K562 (cell line): ENCODE results near the gene SPAM1. TPM values are rescaled to one million over a fixed set of nuclear protein-coding genes. Genes with fewer than 3 reads are reported as not detected.

Source experiments
- BCL6 ChIP-seq: fragments of 250-450 bp; sonication (Bioruptor Pico); IDR thresholded peaks from 2 replicates; pipeline ENCODE4 v1.4.0; 2020
- EP400 ChIP-seq: fragments of 450-650 bp; IDR thresholded peaks from 2 replicates; pipeline ENCODE4 v1.6.1; 2017; ENCODE audit warnings: antibody characterized with exemption, mild to moderate bottlenecking, moderate library complexity
- IRF2 ChIP-seq: sonication (generic); formaldehyde crosslinking; IDR thresholded peaks from 2 replicates; pipeline ENCODE4 v1.8.1; 2022; ENCODE audit warnings: mild to moderate bottlenecking, missing genetic modification reagents
- KAT7 ChIP-seq: sonication (generic); formaldehyde crosslinking; IDR thresholded peaks from 2 replicates; pipeline ENCODE4 v1.8.0; 2022; ENCODE audit warnings: missing genetic modification reagents, mild to moderate bottlenecking, borderline replicate concordance
- MBD2 ChIP-seq: sonication (generic); IDR thresholded peaks from 2 replicates; pipeline ENCODE4 v1.6.1; 2016; ENCODE audit warnings: low read depth, borderline replicate concordance
- MYBL2 ChIP-seq, 2 experiments: fragments of 450-650 bp in 1 of 2; sonication (generic) in 1 of 2; formaldehyde crosslinking in 1 of 2; IDR thresholded peaks; 2 replicates each; pipeline versions ENCODE4 v1.6.1 to v1.8.1; 2017 to 2022; ENCODE audit warnings: borderline replicate concordance in 1 of 2, inconsistent platforms in 1 of 2, low read depth in 1 of 2, mild to moderate bottlenecking in 1 of 2, missing genetic modification reagents in 1 of 2, moderate library complexity in 1 of 2
- NR3C1 ChIP-seq: sonication (generic); formaldehyde crosslinking; IDR thresholded peaks from 2 replicates; pipeline ENCODE4 v1.8.1; 2022; ENCODE audit warnings: missing genetic modification reagents
- NUFIP1 ChIP-seq: fragments of 450-650 bp; IDR thresholded peaks from 2 replicates; pipeline ENCODE4 v1.6.1; 2018; ENCODE audit not compliant: partially characterized antibody
- POLR3A ChIP-seq: IDR thresholded peaks from 2 replicates; pipeline ENCODE4 v1.6.1; 2011; ENCODE audit warnings: borderline replicate concordance, mild to moderate bottlenecking, moderate library complexity; ENCODE audit not compliant: insufficient read length, insufficient read depth; ENCODE audit errors: extremely low read depth
- PYGO2 ChIP-seq: fragments of 450-650 bp; IDR thresholded peaks from 2 replicates; pipeline ENCODE4 v1.6.1; 2016; ENCODE audit warnings: mild to moderate bottlenecking, missing genetic modification characterization, moderate library complexity, missing compliant biosample characterization
- RBM22 ChIP-seq: fragments of 200-400 bp; formaldehyde crosslinking; IDR thresholded peaks from 2 replicates; pipeline ENCODE4 v1.6.1; 2018; ENCODE audit warnings: low read length, low read depth; ENCODE audit not compliant: poor library complexity, severe bottlenecking
- SAFB ChIP-seq: fragments of 200-400 bp; formaldehyde crosslinking; IDR thresholded peaks from 2 replicates; pipeline ENCODE4 v1.6.1; 2017; ENCODE audit warnings: low read depth, low read length, borderline replicate concordance
- SMAD1 ChIP-seq: fragments of 150-350 bp; IDR thresholded peaks from 2 replicates; pipeline ENCODE4 v1.6.1; 2014; ENCODE audit warnings: low read length, low read depth; ENCODE audit not compliant: partially characterized antibody
- SMARCA4 ChIP-seq: fragments of 450-650 bp; IDR thresholded peaks from 2 replicates; pipeline ENCODE4 v1.6.1; 2016
- SMARCC2 ChIP-seq: fragments of 450-650 bp; IDR thresholded peaks from 2 replicates; pipeline ENCODE4 v1.6.1; 2017; ENCODE audit warnings: antibody characterized with exemption, moderate library complexity, mild to moderate bottlenecking, low read depth
- TCF7 ChIP-seq: sonication (generic); IDR thresholded peaks from 2 replicates; pipeline ENCODE4 v1.6.1; 2016; ENCODE audit warnings: antibody characterized with exemption, borderline replicate concordance
- ZBED1 ChIP-seq: IDR thresholded peaks from 2 replicates; pipeline ENCODE4 v1.6.1; 2014
- ZKSCAN1 ChIP-seq: fragments of 150-350 bp; IDR thresholded peaks from 2 replicates; pipeline ENCODE4 v1.6.1; 2016; ENCODE audit warnings: low read depth, low read length
- ZNF146 ChIP-seq: IDR thresholded peaks from one replicate; pipeline ENCODE4 v1.6.1; 2018; ENCODE audit warnings: missing compliant biosample characterization; ENCODE audit not compliant: unreplicated experiment
- ZNF347 ChIP-seq: fragments of 450-650 bp; formaldehyde crosslinking; IDR thresholded peaks from 2 replicates; pipeline ENCODE4 v1.4.0; 2020; ENCODE audit warnings: low read depth, mild to moderate bottlenecking, moderate library complexity
- ZNF436 ChIP-seq: fragments of 250-450, 450-650 bp; sonication (Bioruptor Pico); formaldehyde crosslinking; IDR thresholded peaks from 2 replicates; pipeline ENCODE4 v1.7.0; 2020; ENCODE audit warnings: mild to moderate bottlenecking
- ZNF785 ChIP-seq: fragments of 250-450 bp; sonication (Bioruptor Pico); IDR thresholded peaks from 2 replicates; pipeline ENCODE4 v1.4.0; 2020; ENCODE audit warnings: mild to moderate bottlenecking
- polyA plus RNA-seq, 8 experiments: library from polyadenylated mRNA; depleted of rRNA in 4 of 8; stranded (reverse) in 5 of 8; unstranded in 3 of 8; fragments of >200 nt; fragmentation: Nextera tagmentation in 2 of 8; fragmentation: Illumina TruSeq in 1 of 8; extraction: Ambion mirVana in 2 of 8; extraction: Trizol in 1 of 8; gene quantifications; 2 replicates each; pipeline versions ENCODE4 v1.2.1 to v1.2.3, GENCODE V29; 2011 to 2014; ENCODE audit warnings: inconsistent platforms in 1 of 8, missing spikeins in 1 of 8
- total RNA-seq, 7 experiments: library from RNA; depleted of rRNA in 6 of 7; stranded (reverse); fragments of >200 nt in 6 of 7; fragmentation: Illumina TruSeq in 2 of 7; extraction: Trizol in 2 of 7; gene quantifications; 2 replicates each; pipeline versions ENCODE4 v1.2.1 to v1.2.3, GENCODE V29; 2011 to 2021; ENCODE audit warnings: low replicate concordance in 1 of 7
- TF ChIP-seq, protein P1 (sequence below): fragments of 150-350 bp; conservative IDR thresholded peaks from 2 replicates; pipeline ENCODE4 v1.6.1; 2014; ENCODE audit warnings: low read length
- TF ChIP-seq, protein P2 (sequence below): fragments of 200-800 bp; sonication (Bioruptor generic); IDR thresholded peaks from 2 replicates; pipeline ENCODE4 v1.6.1; 2017; ENCODE audit warnings: missing genetic modification characterization, missing compliant biosample characterization
- TF ChIP-seq, protein P3 (sequence below): fragments of 450-650 bp; IDR thresholded peaks from 2 replicates; pipeline ENCODE4 v1.6.1; 2016; ENCODE audit warnings: missing biosample characterization, missing genetic modification characterization

Gene SPAM1
- total and polyA plus RNA-seq, 9 of the 15 experiments (the other 6 are each of a cell fraction or from before 2014, with no cell fraction given): not detected

DNA sequence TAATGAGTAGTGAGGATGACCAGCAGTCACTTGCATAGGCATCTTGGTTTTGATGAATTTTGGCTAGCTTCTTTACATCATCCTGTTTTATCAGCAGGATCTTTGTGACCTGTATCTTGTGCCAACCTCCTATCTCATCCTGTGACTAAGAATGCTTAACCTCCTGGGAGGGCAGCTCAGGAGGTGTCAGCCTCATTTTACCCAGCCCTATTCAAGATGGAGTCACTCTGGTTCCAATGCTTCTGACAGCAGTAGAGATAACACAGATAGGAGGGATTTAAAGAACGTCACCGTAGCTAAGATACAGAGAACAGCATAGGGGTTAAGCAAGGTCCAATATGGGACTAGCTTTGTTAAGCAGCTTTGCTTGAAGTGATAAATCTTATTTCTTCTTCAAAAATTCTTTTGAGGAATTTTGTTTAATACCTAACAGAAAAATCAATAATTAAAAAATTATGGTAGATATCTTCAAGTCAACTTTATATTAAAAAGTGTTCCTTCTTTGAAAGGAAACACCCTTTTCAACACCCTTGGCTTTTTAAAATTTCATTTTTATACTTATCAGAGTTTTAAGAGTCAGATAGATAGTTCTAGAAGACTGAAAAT lies 68.0 kb downstream of the SPAM1 start (continued):
- TF ChIP-seq POLR3A (no peak), SMAD1 (no peak), SMARCC2 (no peak), TCF7 (no peak), ZNF785 (CRISPR knock-in tag) (0 out of 2 replicates have a peak, but pooled peaks have one; percentile 45), EP400 (no peak), PYGO2 (tag) (peak; percentile 91), BCL6 (CRISPR knock-in tag) (peak; percentile 95), ZNF436 (CRISPR knock-in tag) (no peak), NUFIP1 (no peak), ZNF347 (no peak), MYBL2 (IDR thresholded peaks at IDR 0.05; ENCODE audit: low read depth) (no peak), MYBL2 (CRISPR knock-in tag; IDR thresholded peaks at IDR 0.05; ENCODE audit: borderline replicate concordance) (no peak), MBD2 (no peak), ZKSCAN1 (no peak), SAFB (no peak), ZNF146 (no peak), RBM22 (no peak), ZBED1 (no peak), KAT7 (CRISPR knock-in tag) (no peak), NR3C1 (CRISPR knock-in tag) (no peak), IRF2 (no peak), SMARCA4 (no peak)
- TF ChIP-seq, protein P1, sequence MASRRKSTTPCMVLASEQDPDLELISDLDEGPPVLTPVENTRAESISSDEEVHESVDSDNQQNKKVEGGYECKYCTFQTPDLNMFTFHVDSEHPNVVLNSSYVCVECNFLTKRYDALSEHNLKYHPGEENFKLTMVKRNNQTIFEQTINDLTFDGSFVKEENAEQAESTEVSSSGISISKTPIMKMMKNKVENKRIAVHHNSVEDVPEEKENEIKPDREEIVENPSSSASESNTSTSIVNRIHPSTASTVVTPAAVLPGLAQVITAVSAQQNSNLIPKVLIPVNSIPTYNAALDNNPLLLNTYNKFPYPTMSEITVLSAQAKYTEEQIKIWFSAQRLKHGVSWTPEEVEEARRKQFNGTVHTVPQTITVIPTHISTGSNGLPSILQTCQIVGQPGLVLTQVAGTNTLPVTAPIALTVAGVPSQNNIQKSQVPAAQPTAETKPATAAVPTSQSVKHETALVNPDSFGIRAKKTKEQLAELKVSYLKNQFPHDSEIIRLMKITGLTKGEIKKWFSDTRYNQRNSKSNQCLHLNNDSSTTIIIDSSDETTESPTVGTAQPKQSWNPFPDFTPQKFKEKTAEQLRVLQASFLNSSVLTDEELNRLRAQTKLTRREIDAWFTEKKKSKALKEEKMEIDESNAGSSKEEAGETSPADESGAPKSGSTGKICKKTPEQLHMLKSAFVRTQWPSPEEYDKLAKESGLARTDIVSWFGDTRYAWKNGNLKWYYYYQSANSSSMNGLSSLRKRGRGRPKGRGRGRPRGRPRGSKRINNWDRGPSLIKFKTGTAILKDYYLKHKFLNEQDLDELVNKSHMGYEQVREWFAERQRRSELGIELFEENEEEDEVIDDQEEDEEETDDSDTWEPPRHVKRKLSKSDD: no peak
- TF ChIP-seq, protein P2, sequence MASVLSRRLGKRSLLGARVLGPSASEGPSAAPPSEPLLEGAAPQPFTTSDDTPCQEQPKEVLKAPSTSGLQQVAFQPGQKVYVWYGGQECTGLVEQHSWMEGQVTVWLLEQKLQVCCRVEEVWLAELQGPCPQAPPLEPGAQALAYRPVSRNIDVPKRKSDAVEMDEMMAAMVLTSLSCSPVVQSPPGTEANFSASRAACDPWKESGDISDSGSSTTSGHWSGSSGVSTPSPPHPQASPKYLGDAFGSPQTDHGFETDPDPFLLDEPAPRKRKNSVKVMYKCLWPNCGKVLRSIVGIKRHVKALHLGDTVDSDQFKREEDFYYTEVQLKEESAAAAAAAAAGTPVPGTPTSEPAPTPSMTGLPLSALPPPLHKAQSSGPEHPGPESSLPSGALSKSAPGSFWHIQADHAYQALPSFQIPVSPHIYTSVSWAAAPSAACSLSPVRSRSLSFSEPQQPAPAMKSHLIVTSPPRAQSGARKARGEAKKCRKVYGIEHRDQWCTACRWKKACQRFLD (CRISPR knock-in tag): peak; percentile 98
- TF ChIP-seq, protein P3, sequence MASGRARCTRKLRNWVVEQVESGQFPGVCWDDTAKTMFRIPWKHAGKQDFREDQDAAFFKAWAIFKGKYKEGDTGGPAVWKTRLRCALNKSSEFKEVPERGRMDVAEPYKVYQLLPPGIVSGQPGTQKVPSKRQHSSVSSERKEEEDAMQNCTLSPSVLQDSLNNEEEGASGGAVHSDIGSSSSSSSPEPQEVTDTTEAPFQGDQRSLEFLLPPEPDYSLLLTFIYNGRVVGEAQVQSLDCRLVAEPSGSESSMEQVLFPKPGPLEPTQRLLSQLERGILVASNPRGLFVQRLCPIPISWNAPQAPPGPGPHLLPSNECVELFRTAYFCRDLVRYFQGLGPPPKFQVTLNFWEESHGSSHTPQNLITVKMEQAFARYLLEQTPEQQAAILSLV: no peak
